GM21526 (cell line): Measurements from ENCODE around the gene HMCN2.
"Not testable (repeated sequence)": the region's sequence is repeated elsewhere in the genome, so short reads cannot be mapped to it uniquely, and the experiment has no call there.

ENCODE experiments used
- ATAC-seq: cut with Tn5 transposase; IDR thresholded peaks from one replicate; pipeline ENCODE4 v1.9.1; 2021; ENCODE audit warnings: moderate library complexity; ENCODE audit not compliant: unreplicated experiment, low FRiP score

HMCN2 gene

DNA sequence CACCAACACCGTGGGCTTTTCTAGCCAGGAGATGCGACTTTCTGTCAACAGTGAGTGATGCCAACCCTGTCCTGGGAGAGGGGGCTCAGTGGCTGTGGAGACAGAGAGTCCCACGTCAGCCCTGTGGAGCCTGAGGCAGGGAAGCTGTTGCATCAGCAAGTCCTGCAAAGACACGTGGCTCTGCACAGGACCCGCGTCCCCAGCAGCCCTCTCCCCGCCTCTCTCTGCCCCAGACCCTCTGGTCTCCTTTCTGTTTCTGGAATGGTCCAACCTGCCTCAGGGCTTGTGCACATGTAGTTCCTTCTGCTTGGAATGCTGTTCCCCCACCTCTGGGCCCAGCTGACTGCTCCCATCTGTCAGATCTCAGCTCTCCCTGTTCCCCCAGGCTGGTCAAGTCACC, 60.4 kb downstream of the HMCN2 start:
- no peak for ATAC-seq

DNA sequence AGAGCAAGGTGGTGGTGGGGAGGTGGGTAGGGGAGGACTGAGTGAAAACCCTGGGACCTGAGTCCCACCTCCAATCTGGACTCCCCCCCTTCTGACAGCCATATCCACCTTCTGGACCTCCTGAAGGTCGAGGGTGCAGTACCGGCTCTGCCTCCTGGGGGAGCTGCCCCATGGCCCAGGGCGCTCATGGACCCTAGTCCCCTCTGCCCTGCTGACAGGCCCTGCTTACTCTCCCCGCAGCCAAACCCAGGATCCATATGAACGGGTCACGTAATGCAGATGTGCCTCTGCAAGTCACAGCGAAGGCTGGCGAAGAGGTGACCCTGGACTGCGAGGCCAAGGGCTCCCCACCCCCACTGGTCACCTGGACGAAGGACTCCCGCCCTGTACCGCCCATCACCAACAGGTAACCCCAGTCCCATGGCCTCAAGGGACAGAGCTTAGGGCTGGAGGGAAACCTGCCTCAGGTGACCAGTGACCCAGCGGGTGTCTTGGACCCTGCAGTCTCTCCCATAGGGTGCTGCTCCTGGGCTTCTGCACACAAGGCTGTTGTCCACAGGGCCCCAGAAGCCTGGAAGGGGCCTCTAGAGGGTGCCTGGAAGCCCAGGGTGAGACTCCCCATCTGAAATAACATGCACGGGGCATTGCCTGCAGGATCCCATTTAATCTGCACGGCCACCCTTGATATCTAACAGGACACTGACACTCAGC, 61.7 kb downstream of the HMCN2 start:
- ATAC-seq: no peak

DNA sequence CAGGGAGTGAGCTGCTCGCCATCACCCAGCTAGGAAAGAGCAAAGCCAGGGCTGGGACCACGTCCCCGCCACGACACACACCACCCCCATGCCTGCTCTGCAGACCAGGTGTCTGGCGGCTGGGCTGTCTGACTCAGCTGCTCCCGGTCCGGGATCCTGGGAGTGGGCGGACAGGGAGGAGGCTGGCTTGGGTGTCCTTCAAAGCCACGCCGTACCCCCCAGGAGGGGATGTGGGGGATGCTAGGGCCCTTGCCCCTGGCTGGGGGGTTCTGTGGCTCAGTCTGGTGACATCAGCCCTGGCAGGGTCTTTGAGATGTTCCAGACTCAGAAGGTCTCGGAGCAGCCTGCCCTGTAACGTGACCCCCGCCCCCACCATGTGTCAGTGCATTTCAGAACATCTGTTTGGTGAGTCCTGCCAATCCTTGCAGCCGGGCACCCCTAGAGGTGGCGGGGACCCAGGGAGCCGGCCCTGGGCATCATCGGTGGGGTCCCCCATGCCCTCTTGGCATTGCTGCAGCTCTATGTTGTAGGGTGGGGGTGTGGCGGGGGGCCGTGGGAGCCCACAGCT, 62.3 kb downstream of the HMCN2 start:
- no peak for ATAC-seq

DNA sequence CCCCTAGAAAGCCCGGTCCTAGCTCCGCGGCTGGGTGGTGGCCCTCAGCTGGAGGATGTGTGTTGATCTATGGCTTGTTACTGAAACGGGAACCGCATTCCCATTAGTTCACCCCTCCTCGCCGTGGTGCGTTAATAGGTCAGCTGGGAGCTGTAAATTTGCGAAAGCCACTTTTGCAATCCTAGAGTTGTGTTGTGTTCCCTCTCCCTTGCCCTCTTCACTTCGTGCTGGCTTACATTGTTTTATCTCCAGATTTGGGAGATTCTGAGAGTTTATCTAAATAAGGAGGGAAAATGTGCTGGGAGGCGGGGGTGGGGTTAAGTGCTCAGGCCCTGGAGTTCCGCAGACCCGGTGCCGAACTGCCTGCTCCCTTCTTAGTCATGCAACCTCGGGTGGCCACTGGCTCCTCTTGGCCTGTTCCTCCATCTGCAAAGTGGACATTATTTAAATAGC, 62.8 kb downstream of the HMCN2 start:
- no peak for ATAC-seq

DNA sequence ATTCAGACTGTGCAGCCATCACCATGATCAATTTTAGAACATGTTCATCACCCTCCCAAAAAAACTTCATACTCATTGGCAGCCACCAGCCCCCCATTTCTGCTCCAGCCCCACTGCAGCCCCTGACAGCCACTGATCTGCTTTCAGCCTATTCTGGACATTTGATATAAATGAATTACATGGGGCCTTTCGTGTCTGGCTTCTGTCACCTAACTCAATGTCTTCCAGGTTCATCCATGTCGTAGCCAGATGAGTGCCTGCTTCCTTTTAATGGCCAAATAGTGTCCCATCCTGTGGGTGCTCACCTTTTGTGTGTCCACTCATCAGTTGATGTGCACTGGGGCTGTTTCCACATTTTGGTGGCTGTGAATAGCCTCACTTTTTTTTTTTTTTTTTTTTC, 63.5 kb downstream of the HMCN2 start:
- ATAC-seq: no peak

DNA sequence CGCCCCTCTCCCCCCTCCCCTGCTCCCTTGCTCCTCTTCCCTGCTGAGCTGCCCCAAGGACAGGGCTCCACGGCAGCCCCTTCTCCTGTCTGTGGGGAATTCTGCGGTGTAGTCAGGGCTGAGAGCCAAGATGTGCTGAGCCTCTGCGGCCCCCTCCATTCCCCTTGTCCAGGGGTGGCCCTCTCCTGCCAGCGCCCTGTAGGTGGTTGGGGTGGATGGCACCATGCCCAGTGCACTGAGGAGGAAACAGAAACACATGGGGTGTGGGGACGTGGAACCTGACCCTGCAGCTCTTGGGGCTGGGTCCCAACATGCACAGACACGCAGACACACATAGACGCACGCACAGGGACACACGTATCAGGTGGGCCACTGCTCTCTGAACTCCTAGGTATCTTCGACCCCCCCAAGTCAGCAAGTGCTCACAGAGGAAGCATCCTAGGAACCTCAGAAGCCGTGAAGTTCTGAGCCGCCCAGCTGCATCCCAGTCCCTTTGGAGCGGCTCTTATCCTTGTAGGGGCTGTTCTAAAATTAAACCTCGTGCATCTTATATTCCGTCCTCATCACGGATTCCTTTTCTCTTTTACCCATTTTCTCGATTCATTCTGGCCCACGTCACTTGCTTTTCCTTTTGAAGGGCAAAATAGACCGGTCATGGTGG, 64.8 kb downstream of the HMCN2 start:
- ATAC-seq: no peak

DNA sequence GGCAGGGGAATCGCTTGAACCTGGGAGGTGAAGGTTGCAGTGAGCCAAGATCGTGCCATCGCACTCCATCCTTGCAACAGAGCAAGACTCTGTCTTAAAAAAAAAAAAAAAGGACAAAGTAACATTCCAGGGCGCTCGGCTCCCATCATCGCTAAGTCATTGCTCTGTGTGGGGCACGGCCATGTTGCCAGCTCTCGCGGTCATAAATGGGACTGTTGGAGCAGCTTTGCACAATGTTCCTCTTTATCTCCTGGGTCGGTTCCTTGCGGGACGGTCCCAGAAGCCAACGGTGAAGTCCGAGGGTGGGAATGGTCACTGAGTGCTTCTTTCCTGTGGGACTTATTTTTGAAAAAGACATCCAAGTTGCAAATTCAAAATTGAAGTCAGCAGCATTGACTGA, 65.5 kb downstream of the HMCN2 start:
- no peak for ATAC-seq

DNA sequence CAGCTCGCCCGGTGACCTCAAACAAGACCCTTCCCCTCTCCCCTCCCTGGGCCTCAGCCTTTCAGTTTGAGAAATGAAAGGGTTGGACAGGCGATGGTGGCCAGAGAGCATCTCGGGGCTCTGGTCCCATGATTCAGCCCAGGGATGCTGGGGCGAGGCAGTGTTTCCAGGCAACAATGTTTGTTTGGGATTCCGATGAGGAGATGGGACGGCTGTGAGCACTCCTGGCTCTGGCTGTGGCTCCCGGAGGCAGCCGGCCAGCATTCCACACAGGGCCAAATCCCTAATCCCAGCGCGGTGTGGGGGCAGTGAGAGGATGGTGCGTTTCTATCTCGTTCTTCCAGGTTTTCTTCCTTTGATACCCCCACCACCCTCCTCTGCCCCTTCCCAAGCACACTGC, 66.0 kb downstream of the HMCN2 start:
- no peak for ATAC-seq

DNA sequence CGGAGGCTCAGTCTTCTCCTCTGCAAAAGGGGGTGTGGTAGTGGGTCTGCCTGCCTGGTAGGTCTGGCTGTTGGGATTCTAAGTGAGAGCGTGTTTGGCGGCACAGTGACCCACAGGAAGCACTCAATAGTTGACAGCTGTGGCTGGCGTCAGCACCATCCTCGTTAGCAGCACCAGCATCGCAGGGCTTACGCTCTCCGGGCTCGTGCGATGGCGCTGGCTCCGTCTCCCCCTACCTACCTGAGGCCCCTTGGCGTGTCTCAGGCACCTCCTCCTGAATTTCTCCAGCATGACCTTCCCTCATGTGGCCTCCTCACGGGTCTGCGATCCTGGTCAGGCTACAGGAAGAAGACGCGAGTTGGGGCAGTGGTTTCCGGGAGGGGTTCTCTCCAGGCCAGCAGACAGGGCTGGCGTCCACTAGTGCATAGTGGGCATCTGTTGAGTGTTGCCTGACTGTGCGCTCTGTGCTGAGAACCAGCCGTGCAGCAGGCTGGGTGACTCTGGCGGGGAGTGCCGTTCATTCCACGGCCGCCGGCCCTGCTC, 66.9 kb downstream of the HMCN2 start:
- ATAC-seq: no peak

DNA sequence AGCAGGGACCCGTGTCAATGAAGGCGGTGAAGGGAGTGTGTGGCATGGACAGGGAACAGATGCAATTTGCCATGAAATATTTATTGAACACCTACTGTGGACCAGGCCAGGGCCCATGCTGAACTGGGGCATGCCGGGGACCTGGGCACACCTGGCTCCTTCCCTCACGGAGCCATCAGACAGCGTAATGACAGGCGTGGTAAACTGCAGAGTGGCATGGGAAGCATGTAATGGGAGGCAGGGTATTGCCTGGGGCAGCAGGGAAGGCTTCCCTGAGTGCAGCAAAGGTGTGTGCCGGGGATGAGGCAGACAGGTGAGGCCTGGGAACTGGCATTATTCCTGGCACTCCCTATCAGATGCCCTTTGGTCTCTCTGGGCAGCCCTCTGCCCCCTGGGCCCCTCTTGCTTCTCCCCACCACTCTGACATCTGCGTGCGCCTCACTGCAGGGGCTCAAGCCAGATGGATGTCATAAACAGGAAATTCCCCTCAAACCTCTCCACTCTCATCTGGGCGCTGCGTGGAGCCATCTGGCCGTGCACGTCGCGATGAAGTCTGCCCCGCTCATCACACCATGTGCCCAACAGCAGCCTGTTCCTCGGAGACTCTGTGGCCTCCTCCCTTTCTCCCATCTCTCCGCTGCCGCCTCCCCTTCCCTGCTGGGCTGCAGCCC, 67.6 kb downstream of the HMCN2 start:
- no peak for ATAC-seq

DNA sequence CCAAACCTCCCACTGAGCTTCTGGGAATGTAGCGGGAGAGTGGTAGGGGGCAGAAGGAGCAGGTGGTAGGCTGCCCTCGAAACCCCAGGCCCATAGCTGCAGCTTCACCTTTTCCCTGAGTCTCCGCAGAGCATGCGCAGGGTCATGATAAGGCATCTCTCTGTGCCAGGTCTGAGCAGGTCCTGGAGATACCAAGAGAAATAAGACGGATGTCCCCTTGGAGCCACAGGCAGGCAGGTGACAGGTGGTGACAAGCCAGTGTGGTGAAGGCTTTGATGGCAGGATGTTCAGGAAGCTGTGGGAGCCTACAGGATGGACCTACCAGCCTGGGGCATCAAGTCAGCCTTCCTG, 68.1 kb downstream of the HMCN2 start:
- ATAC-seq: no peak

DNA sequence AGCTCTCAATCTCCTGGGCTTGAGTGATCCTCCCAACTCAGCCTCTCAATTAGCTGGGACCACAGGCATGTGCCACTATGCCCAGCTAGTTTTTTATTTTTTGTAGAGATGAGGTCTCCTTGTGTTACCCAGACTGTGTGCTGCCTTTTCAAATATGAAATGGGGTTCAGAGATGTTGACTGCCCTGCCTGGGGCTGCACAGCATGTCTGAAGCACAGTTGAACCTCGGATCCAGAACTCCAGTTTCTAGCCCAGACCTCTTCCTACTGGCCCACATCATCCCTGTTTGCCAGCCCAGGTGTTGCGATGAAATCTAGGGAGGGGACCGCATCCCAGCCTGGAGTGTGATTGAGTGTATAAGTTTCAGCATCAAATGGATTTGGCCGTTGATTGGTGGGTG, 69.4 kb downstream of the HMCN2 start:
- ATAC-seq: no peak

DNA sequence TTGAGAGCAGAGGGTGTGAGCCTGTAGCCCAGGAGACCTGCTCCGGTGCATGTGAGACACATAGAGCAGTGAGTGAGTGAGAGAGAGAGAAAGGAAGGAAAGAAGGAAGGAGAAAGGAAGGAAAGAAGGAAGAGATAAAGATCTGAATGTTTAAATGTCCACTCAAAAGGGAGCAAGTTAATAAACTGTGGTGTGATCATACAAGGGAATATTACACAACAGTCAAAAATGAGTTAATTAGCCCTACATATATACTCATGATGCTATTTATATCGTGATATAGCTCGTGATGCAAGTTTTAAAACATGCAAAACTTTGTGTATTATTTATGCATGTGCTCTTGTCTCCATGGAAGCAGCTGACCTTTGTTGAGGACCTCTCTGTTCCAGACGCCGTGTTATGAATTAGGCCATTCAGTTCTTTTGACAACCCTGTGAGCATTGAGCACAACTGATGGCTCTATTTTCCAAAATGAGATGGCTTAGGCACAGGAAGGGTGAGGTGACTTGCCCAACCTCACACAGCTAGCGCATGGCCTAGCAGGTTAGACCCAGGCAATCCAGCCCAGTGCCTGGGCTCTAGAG, 70.6 kb downstream of the HMCN2 start:
- ATAC-seq: no peak

DNA sequence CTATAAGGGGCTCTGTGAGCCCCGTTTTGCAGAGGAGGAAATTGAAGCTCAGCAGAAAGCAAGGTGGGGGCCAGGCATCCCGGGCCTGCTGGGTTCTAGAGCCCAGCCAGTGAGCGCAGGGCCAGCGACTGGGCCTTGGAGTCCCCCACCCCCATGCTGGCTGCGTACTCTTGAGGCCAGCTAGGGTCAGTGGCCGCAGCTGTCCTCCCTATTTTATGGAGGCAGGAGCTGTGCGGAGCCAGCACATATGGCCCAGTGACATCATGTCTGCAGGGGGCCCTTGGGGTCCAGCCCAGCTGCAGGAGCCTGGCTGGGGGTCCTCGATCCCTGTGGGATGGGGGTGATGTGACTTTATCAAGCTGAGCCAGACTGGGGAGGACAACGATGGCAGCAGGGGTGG, 71.3 kb downstream of the HMCN2 start:
- ATAC-seq: no peak

DNA sequence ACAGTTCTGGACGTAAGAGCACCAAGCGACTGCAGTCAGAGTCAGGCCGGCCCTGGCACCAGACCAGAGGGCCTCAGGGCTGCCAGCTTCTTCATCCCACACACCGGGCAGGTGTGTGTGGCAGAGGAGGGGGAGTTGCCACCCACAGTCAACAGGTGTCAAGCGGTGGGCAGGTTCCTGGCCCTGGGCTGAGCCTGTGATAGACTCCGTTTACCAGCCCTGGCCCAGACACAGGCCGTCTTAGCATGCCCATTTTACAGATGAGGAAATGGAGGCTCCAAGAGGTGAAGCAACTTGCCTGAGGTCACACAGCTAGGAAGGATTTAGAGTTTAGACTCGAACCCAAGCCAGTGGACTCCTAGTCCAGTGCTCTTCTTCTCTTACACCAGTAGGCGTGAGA, 71.8 kb downstream of the HMCN2 start:
- no peak for ATAC-seq

DNA sequence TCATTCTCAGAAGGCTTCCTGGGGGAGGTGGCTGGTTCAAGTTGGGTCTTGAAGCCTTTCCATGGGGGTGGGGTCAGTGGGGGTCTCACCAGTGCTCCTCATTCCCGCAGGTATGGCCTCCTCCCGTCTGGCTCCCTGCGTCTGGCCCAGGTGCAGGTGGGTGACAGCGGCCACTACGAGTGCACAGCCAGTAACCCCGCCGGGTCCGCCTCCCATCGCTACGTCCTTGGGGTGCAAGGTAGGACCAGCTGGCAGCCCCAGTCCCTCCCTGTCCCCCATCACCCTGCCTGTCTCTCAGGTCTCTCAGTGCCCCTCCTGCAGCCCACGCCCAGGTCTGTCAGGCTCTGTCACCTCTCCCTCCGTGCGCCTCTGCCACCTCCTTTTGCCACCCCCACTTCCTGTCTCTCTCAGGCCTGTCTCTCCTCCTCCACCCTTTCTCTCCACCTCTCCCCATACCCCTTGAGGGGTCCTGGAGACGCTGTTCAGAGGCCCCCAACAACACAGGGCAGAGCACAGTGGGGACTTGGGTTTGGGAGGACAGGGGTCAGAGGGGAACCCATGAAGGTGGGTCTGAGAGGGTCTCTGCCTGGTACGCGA, 72.3 kb downstream of the HMCN2 start:
- ATAC-seq: no peak

DNA sequence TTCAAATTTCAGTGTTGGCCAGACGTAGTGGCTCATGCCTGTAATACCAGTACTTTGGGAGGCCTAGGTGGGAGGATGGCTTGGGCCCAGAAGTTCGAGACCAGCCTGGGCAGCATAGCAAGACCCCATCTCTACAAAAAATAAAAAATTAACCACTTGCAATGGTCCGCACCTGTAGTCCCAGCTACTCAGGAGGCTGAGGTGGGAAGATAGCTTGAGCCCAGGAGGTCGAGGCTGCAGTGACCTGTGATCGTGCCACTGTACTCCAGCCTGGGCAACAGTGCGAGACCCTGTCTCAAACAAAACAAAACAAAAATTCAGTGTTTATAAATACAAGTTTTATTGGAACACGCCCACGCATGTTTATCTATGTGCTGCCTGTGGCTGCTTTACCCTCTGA, 73.3 kb downstream of the HMCN2 start:
- ATAC-seq: not testable (repeated sequence)

DNA sequence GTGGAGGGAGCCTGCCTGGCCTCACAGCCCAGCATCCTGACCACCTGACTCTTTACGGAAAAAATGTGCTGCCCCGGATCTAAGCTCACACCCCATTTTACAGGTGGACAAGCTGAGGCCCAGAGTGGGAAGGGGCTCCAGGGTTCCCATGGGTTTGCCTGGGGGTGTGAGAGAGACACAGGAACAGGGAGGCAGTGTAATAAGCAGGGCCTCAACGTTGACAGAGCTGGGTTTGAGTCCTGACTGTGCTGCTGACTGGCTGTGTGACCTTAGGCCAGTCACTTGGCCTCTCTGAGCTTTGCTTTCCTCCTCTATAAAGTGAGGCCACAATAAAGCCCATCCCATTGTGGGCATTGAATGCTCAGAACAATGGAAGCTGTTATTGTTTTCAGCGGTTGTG, 73.7 kb downstream of the HMCN2 start:
- ATAC-seq: no peak

DNA sequence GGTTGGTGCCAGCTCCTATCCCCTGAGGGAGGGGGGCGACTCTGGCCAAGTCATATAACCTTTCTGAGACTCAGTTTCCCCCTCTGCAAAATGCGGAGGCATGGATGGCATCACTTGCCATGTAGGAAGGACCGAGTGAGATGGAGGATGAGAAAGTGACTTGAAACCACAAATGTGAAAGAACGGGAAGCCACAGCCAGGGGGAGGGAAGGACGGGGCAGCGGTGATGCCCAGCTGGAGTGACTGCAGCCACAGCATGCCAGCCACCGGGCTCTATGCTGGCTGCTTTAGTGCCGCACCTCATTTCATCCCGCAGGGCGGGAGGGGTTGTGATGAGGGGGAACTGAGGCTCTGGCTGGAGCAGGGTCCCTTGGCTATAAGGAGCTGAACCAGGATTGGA, 74.5 kb downstream of the HMCN2 start:
- no peak for ATAC-seq

DNA sequence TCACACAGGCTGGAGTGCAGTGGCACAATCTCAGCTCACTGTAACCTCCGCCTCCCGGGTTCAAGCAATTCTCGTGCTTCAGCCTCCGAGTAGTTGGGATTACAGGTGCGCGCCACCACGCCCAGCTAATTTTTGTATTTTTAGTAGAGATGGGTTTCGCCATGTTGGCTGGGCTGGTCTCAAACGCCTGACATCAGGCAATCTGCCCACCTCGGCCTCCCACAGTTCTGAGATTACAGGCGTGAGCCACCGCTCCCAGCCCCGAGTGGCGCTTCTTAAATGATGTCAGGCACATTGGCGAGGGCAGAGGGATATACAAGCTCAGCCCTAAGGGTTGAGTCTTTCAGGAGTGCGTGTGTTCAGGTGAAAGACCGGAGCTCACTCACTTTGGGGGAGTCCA, 75.0 kb downstream of the HMCN2 start:
- not testable (repeated sequence) for ATAC-seq

DNA sequence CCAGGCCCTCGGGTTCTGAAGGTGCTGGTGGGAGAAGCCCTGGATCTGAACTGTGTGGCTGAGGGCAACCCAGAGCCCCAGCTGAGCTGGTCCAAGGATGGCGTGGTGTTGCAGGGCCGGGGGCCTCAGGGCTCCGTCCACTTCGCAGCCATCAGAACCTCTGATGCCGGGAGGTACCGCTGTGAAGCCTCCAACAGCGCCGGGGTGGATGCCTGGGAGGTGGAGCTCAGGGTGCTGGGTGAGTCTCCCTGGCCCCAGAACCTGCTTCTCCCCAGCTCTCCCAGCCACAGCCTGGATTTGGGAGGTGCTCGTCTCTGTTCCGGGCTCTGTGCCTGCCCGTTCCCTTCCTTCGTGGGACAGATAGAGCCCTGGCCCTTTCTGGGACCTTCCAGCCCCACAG, 75.6 kb downstream of the HMCN2 start:
- ATAC-seq: no peak
